ENCODE measurements around the gene RTN4RL2. TPM values are rescaled to one million over a fixed set of nuclear protein-coding genes. Genes with fewer than 3 reads are reported as not detected.

Gene RTN4RL2
- polyA plus RNA-seq, 1 donor, result 0.60 TPM

DNA sequence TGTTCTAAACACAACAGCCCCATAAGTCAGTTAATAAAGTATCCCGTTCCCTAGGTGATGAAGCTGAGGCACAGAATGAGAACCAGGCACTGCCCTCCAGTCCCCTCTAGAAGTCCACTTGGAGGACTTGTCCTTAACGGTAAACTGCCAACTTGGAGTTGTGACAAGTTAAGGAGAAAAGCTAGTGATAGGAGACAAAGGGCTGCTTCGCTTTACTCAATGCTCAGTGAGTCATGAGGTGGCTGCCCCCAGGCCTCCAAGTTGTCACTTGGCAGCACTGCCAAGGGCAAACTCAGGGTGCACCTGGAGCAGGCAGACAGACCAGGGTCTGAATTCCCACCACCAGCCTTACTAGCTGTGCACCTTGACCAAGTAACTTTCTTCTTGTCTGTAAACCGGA is 41.6 kb downstream of the RTN4RL2 start:
- Histone ChIP-seq H3K27me3 (ENCODE audit: control insufficient read depth, insufficient read depth, low read length) (no peaks in the 10 kb centered on the region), H3K36me3 (ENCODE audit: control insufficient read depth, insufficient read depth, low read length) (no peaks in the 10 kb centered on the region), H3K27ac (ENCODE audit: low read length) (no peak overlapping the region), H3K9me3 (ENCODE audit: control insufficient read depth, low read depth, low read length) (no peaks in the 10 kb centered on the region), H3K4me3 (ENCODE audit: low read length) (no peak overlapping the region), H3K4me1 (ENCODE audit: control insufficient read depth, insufficient read depth, low read length) (peaks cover 27% of the 10 kb centered on the region)
- DNase-seq, result peak in 1 of 2 donors; percentile 56
- WGBS (ENCODE audit: insufficient coverage, low lambda C conversion rate), result 100% methylated on average over 1 of the region's 4 CpGs

DNA sequence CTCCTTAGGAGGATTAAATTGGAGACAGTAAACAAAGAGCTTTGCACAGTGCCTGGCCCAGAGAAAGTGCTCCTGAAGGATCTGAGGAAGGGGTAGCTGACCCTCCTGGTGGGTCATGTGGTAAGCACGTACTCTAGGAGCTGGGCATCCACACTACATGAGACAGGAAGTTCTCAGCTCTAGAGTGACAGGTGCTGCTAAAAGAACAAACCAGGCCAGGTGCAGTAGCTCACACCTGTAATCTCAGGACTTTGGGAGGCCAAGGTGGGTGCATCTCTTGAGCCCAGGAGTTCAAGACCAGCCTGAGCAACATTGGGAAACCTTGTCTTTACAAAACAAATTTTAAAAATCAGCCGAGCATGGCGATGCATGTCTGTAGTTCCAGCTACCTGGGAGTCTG is 42.0 kb downstream of the RTN4RL2 start:
- H3K4me3 ChIP-seq (ENCODE audit: low read length), result no peak overlapping the region
- DNase-seq, result no peak
- H3K4me1 ChIP-seq (ENCODE audit: control insufficient read depth, insufficient read depth, low read length), result peaks cover 23% of the 10 kb centered on the region
- H3K27me3 ChIP-seq (ENCODE audit: control insufficient read depth, insufficient read depth, low read length), result no peaks in the 10 kb centered on the region
- no peaks in the 10 kb centered on the region for H3K36me3 ChIP-seq (ENCODE audit: control insufficient read depth, insufficient read depth, low read length)
- no CpG with 5 or more reads among the region's 3 CpGs for WGBS (ENCODE audit: insufficient coverage, low lambda C conversion rate)
- no peak overlapping the region for H3K27ac ChIP-seq (ENCODE audit: low read length)
- H3K9me3 ChIP-seq (ENCODE audit: control insufficient read depth, low read depth, low read length), result no peaks in the 10 kb centered on the region

DNA sequence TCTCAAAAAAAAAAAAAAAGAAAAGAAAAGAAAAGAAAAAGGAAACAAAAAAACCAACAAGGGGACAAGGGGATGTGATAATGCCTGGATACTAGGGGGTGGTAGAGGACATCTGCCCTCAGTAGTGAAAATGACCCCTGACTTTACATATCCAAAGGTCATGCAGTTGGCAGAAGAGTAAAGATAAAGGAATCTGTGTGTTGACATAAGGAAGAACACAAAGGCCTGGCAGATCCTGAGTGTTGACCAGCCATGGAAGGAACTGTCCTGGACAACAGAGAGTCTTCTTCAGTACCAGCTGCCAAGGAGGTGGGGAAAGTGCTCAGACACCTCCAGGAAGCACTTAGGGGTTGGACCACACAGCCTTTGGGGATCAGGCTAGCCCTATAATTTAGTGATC is 42.5 kb downstream of the RTN4RL2 start:
- Histone ChIP-seq H3K27me3 (ENCODE audit: control insufficient read depth, insufficient read depth, low read length) (no peaks in the 10 kb centered on the region), H3K36me3 (ENCODE audit: control insufficient read depth, insufficient read depth, low read length) (no peaks in the 10 kb centered on the region), H3K4me3 (ENCODE audit: low read length) (no peak overlapping the region), H3K27ac (ENCODE audit: low read length) (no peak overlapping the region), H3K9me3 (ENCODE audit: control insufficient read depth, low read depth, low read length) (no peaks in the 10 kb centered on the region), H3K4me1 (ENCODE audit: control insufficient read depth, insufficient read depth, low read length) (peaks cover 19% of the 10 kb centered on the region)
- DNase-seq, result no peak

DNA sequence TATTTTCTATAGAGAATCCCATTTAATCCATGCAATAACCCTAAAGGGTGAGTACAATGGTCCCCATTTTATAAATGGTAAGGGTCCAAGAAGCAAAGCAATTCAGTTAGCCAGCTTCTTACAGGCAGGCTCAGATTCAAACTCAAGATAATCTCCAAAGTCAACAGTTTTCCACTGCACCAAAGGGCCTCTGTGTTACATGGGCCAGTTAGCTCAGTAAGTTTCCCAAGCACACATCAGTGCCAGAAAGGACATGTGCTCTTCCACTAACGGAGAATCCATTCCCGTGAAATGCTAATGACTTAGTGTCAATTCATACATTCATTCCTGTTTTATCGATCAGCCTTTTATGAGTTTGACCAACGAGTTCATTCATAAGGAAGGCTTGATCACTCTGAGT is 44.2 kb downstream of the RTN4RL2 start:
- H3K27ac ChIP-seq (ENCODE audit: low read length), result no peak overlapping the region
- 94% methylated on average over 3 of the region's 4 CpGs for WGBS (ENCODE audit: insufficient coverage, low lambda C conversion rate)
- H3K4me3 ChIP-seq (ENCODE audit: low read length), result no peak overlapping the region
- no peaks in the 10 kb centered on the region for H3K27me3 ChIP-seq (ENCODE audit: control insufficient read depth, insufficient read depth, low read length)
- H3K36me3 ChIP-seq (ENCODE audit: control insufficient read depth, insufficient read depth, low read length), result no peaks in the 10 kb centered on the region
- H3K9me3 ChIP-seq (ENCODE audit: control insufficient read depth, low read depth, low read length), result no peaks in the 10 kb centered on the region
- H3K4me1 ChIP-seq (ENCODE audit: control insufficient read depth, insufficient read depth, low read length), result peaks cover 5% of the 10 kb centered on the region
- no peak for DNase-seq

- Histone ChIP-seq H3K27ac (ENCODE audit: low read length) (no peak overlapping the region), H3K27me3 (ENCODE audit: control insufficient read depth, insufficient read depth, low read length) (no peaks in the 10 kb centered on the region), H3K4me1 (ENCODE audit: control insufficient read depth, insufficient read depth, low read length) (no peaks in the 10 kb centered on the region), H3K36me3 (ENCODE audit: control insufficient read depth, insufficient read depth, low read length) (no peaks in the 10 kb centered on the region), H3K9me3 (ENCODE audit: control insufficient read depth, low read depth, low read length) (no peaks in the 10 kb centered on the region), H3K4me3 (ENCODE audit: low read length) (no peak overlapping the region)
- no peak for DNase-seq
- no CpG with 5 or more reads among the region's 1 CpG for WGBS (ENCODE audit: insufficient coverage, low lambda C conversion rate)
Measured at GRCh38 chr11:57506522-57506921, 46.2 kb downstream of the RTN4RL2 start.

DNA sequence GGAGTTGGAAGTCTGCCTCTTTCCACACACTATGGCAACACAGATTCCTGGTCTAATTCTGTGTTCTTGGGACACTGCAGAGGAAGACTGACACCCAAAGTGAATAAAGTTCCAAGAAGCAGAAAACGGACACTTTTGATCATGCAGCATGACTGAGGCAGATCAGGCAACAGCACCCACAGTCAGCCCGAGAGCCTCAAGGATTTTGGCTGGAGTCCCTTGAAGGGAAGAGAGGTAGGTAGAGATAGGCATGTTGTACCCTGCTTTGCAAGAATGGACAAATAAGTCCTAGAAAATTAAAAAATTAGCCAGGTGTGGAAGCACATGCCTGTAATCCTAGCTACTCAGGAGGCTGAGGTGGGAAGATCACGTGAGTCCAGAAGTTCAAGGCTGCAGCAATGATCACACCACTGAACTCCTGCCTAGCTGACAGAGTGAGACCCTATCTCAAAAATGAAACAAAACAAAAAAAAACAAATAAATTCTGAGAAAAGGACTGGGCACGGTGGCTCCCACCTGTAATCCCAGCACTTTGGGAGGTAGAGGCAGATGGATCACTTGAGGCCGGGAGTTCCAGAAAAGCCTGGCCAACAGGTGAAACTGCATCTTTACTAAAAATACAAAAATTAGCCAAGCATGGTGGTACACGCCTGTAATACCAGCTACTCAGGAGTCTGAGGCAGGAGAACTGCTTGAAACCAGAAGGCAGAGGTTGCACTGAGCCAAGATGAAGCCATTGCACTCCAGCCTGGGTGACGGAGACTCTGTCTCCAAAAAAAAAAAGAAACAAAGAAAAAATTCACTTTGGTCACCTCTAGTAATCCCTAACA is 48.2 kb downstream of the RTN4RL2 start:
- no peak overlapping the region for H3K27ac ChIP-seq (ENCODE audit: low read length)
- WGBS (ENCODE audit: insufficient coverage, low lambda C conversion rate), result 83% methylated on average over 1 of the region's 7 CpGs
- DNase-seq, result no peak
- no peaks in the 10 kb centered on the region for H3K4me1 ChIP-seq (ENCODE audit: control insufficient read depth, insufficient read depth, low read length)
- H3K9me3 ChIP-seq (ENCODE audit: control insufficient read depth, low read depth, low read length), result no peaks in the 10 kb centered on the region
- H3K4me3 ChIP-seq (ENCODE audit: low read length), result no peak overlapping the region
- H3K36me3 ChIP-seq (ENCODE audit: control insufficient read depth, insufficient read depth, low read length), result no peaks in the 10 kb centered on the region
- no peaks in the 10 kb centered on the region for H3K27me3 ChIP-seq (ENCODE audit: control insufficient read depth, insufficient read depth, low read length)

DNA sequence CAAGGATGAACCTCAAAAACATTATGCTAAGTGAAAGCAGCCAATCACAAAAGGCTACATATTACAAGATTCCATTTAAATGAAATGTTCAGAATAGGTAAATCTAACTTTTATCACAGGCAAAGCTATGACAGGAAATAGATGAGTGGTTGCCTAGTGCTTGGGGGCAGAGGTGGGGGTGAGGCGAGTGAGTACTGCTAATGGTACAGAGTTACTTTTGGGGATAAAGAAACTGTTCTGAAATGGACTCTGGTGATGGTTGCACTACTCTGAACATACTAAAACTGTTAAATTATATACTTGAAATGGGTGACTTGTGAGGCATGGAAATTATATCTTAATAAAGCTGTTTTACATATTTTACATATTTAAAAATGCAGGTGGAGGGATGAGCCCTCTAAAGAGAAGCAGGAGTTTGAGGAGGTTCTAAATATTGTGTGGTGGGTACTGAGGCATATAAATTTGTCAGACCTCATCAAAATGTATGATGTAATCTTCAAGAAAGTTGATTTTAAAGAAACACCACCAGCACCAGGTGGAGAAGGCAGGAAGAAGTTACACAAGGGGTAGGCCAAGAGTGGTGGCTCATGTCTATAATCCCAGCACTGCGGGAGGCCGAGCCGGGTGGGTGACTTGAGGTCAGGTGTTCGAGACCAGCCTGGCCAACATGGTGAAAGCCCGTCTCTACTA is 51.6 kb downstream of the RTN4RL2 start:
- Histone ChIP-seq H3K4me1 (ENCODE audit: control insufficient read depth, insufficient read depth, low read length) (peaks cover 9% of the 10 kb centered on the region), H3K27me3 (ENCODE audit: control insufficient read depth, insufficient read depth, low read length) (no peaks in the 10 kb centered on the region), H3K9me3 (ENCODE audit: control insufficient read depth, low read depth, low read length) (no peaks in the 10 kb centered on the region), H3K27ac (ENCODE audit: low read length) (no peak overlapping the region), H3K4me3 (ENCODE audit: low read length) (no peak overlapping the region), H3K36me3 (ENCODE audit: control insufficient read depth, insufficient read depth, low read length) (no peaks in the 10 kb centered on the region)
- WGBS (ENCODE audit: insufficient coverage, low lambda C conversion rate), result no CpG with 5 or more reads among the region's 6 CpGs
- DNase-seq, result no peak

- H3K36me3 ChIP-seq (ENCODE audit: control insufficient read depth, insufficient read depth, low read length), result no peaks in the 10 kb centered on the region
- WGBS (ENCODE audit: insufficient coverage, low lambda C conversion rate), result no CpG with 5 or more reads among the region's 12 CpGs
- DNase-seq, result no peak
- H3K27me3 ChIP-seq (ENCODE audit: control insufficient read depth, insufficient read depth, low read length), result no peaks in the 10 kb centered on the region
- no peaks in the 10 kb centered on the region for H3K9me3 ChIP-seq (ENCODE audit: control insufficient read depth, low read depth, low read length)
- no peak overlapping the region for H3K27ac ChIP-seq (ENCODE audit: low read length)
- no peak overlapping the region for H3K4me3 ChIP-seq (ENCODE audit: low read length)
- H3K4me1 ChIP-seq (ENCODE audit: control insufficient read depth, insufficient read depth, low read length), result peaks cover 9% of the 10 kb centered on the region
Measured at GRCh38 chr11:57512646-57513451, 52.5 kb downstream of the RTN4RL2 start.

DNA sequence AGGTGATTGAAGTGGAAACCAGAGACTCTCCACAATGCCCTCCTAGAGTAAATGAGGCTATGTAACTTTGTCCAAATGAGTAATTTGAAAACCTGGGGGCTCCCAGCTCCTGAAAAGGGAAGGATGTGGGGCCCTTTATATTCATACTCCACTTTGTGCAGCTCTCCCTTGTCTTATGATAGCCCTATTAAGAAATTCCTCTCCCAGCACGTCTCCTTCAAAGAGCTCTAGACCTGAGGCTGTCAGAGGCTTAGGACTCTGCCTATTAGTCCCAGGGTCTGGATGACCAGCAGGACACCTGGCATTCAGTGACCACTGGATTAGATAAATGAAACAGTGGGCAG is 53.1 kb downstream of the RTN4RL2 start:
- WGBS (ENCODE audit: insufficient coverage, low lambda C conversion rate), result no CpG with 5 or more reads among the region's 1 CpG
- DNase-seq, result no peak
- Histone ChIP-seq H3K27me3 (ENCODE audit: control insufficient read depth, insufficient read depth, low read length) (no peaks in the 10 kb centered on the region), H3K4me3 (ENCODE audit: low read length) (no peak overlapping the region), H3K4me1 (ENCODE audit: control insufficient read depth, insufficient read depth, low read length) (peaks cover 9% of the 10 kb centered on the region), H3K27ac (ENCODE audit: low read length) (no peak overlapping the region), H3K9me3 (ENCODE audit: control insufficient read depth, low read depth, low read length) (no peaks in the 10 kb centered on the region), H3K36me3 (ENCODE audit: control insufficient read depth, insufficient read depth, low read length) (no peaks in the 10 kb centered on the region)

- WGBS (ENCODE audit: insufficient coverage, low lambda C conversion rate), result no CpG with 5 or more reads among the region's 35 CpGs
- Histone ChIP-seq H3K4me3 (ENCODE audit: low read length) (peak overlapping the region; percentile 66), H3K27me3 (ENCODE audit: control insufficient read depth, insufficient read depth, low read length) (no peaks in the 10 kb centered on the region), H3K27ac (ENCODE audit: low read length) (no peak overlapping the region), H3K36me3 (ENCODE audit: control insufficient read depth, insufficient read depth, low read length) (no peaks in the 10 kb centered on the region), H3K9me3 (ENCODE audit: control insufficient read depth, low read depth, low read length) (no peaks in the 10 kb centered on the region), H3K4me1 (ENCODE audit: control insufficient read depth, insufficient read depth, low read length) (peaks cover 9% of the 10 kb centered on the region)
- peak in 1 of 2 donors; percentile 68 for DNase-seq
Measured at GRCh38 chr11:57513911-57514537, 53.7 kb downstream of the RTN4RL2 start.
